Cardiac fibroblast (primary cell): Measurements from ENCODE around the gene ANKRD44.
A peak's percentile ranks its signal among the peaks of the same experiment; 100 is the strongest.

ENCODE experiments used
- DNase-seq, 2 donors: peaks; one replicate each; pipeline versions ENCODE4 v3.0.0 to v3.0.0-alpha.2; 2010; ENCODE audit warnings: low read depth in 2 of 2
- H3K4me3 ChIP-seq, 2 donors: replicated peaks in 1 of 2; 1 replicate in 1 of 2; 2 replicates in 1 of 2; pipeline ENCODE4 v1.5.1; 2011; ENCODE audit warnings: low read depth in 2 of 2, low read length in 2 of 2, mild to moderate bottlenecking in 2 of 2, moderate library complexity in 1 of 2
- TF ChIP-seq, protein P1 (sequence below): IDR thresholded peaks from one replicate; pipeline ENCODE4 v1.5.1; 2011; ENCODE audit warnings: low read depth, mild to moderate bottlenecking, low read length, inconsistent platforms

Gene ANKRD44

DNA sequence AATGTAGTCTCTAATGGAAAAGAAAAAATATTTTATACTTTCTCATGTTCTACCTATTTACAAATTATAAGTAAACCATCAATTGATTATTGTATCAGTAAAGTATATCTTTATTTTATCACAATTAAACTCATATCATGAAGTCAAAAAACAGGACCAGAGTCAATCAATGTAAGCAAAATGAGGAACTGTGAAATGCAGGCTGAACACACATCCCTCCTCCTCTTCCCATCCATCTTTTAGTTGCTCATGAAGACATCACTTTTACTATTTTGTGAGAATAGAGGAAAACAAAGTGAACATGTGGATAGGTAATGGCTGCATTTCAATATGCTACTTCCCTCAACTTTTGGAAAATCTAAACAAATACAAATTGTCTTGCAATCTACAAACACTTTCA lies 195.3 kb downstream of the ANKRD44 start:
- DNase-seq = no peak
- no peak overlapping the region for H3K4me3 ChIP-seq
- TF ChIP-seq, protein P1, sequence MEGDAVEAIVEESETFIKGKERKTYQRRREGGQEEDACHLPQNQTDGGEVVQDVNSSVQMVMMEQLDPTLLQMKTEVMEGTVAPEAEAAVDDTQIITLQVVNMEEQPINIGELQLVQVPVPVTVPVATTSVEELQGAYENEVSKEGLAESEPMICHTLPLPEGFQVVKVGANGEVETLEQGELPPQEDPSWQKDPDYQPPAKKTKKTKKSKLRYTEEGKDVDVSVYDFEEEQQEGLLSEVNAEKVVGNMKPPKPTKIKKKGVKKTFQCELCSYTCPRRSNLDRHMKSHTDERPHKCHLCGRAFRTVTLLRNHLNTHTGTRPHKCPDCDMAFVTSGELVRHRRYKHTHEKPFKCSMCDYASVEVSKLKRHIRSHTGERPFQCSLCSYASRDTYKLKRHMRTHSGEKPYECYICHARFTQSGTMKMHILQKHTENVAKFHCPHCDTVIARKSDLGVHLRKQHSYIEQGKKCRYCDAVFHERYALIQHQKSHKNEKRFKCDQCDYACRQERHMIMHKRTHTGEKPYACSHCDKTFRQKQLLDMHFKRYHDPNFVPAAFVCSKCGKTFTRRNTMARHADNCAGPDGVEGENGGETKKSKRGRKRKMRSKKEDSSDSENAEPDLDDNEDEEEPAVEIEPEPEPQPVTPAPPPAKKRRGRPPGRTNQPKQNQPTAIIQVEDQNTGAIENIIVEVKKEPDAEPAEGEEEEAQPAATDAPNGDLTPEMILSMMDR = no peak

DNA sequence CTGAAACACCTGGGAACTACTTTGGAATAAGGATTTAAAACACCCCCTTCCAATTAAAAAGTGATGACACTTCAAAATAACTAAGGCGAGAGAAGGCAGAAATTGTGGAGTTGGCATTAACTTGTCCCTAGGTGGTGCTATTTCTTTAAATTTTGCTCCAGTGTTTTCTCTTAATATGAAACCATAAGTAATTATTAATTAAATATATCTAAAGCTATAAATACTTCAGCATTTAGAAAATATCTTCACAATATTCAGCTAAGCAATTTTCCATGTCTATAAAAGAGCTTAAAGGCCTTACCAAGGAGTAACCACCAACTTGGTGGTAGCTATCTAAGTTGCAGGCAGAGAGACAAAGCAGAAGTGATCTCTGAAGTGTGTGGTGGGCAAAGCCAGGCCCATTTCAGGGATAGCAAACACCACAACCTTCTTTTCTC lies 197.3 kb downstream of the ANKRD44 start:
- TF ChIP-seq, protein P1 = peak; percentile 29
- H3K4me3 ChIP-seq = no peak overlapping the region
- peak; percentile 61 to 62 for DNase-seq

DNA sequence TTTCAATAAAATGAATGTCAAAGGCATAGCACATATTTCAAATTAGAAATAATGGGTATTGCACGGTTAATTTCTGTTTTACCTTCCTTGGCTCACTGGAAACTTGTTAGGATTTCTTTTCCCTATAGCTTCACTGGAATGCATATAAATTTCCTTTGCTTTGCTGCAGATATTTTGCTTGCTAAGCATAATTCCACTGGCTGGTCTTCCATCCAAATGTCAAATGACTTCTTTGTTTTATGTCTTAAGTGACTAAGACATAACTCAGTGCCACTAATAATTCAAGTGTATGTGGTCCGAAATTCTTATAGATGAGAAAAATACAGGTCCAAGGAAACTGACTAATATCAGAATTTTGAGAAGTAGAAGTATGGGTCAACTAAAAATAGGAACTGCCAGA lies 201.3 kb downstream of the ANKRD44 start:
- TF ChIP-seq, protein P1 = no peak
- no peak for DNase-seq

DNA sequence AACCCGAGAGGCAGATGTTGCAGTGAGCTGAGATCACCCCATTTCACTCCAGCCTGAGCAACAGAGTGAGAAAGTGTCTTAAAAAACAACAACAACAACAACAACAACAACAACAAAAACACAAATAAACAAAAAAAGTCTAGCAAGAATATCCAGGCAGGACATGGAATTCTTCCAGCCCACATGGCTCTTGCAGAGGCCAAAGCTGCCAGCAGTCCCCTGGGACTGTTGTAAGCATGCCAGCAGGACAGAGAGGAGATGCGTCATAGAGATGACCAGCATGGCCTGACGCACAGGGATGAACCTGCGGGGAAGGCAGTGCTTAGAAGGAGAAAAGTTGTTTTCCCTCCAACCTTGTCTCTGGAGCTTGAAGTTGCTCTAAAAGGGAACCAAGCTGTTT lies 201.8 kb downstream of the ANKRD44 start:
- H3K4me3 ChIP-seq = no peak overlapping the region
- TF ChIP-seq, protein P1 = no peak
- peak; percentile 93 to 98 for DNase-seq

More for the DNA sequence above, 201.3 kb downstream of the ANKRD44 start:
- no peak overlapping the region for H3K4me3 ChIP-seq

DNA sequence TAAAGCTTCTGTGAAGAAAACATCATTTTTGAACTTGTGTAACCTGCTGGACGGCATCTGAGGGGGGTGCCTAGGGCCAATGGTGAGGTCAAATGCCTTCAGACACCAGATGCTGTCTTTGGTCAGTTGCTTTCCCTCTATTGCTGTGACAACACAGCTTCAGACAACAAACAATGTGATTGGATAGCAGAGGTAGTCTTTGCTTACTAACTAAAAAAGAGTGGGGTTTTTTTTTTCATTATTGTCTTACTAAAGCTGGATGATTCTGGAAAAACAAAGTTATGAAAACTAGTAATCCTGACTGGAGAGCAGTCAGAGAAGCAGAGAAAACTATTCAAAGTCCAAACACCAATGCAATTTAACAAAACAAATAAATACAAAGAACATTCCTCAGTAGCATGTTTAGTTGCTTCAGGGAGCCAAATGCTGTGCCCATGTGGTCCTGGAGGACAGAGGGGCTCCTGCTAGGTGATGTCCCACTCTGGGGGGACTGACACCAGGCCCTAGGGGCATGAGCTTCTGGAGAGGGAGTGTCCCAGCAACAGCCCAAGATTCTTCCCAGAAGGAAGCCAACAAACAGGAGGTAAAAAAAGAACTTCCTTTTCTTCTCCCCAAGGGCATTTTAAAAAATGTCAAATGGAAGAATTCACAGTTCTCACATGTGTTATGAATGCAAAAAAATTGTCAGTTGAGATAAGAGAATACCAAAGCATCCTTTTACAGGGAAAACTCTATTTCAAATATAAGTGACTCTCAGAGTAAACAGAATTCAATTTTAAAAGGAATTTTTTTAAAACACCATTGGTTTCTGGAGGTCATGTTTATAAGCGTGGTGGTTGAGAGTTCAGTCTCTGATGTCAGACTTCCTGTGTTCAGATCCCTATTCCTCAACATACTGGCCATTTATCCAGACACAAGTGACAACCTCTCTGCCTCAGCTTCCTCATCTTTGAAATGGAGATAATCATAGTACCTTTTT lies 203.0 kb downstream of the ANKRD44 start:
- peak; percentile 77 to 83 for DNase-seq
- H3K4me3 ChIP-seq = no peak overlapping the region
- TF ChIP-seq, protein P1 = no peak

DNA sequence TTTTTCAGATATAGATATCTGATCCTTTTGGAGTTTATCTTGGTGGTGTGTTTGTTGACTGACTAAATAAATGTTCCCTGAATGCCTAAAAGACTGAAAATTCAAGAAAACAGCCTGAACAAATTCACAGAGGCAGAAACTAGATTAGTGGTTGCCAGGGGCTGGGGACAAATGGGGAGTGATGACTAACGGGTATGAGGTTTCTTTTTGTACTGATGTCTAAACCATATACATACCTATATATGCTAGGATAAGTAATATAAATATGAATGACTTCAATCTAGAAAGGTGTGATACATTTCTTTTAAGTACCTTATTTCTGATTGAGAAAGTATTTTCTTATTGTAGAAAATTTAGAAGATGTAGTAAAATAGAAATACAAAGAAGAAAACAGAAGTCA lies 207.2 kb downstream of the ANKRD44 start:
- TF ChIP-seq, protein P1 = no peak
- H3K4me3 ChIP-seq = no peak overlapping the region
- no peak for DNase-seq
